Putamen (tissue), 1 donor: ENCODE measurements around the gene IL20RB.

Experiments
- DNase-seq: peaks from one replicate; pipeline ENCODE4 v3.0.0-alpha.2; 2016; ENCODE audit warnings: low spot score

Gene IL20RB

DNA sequence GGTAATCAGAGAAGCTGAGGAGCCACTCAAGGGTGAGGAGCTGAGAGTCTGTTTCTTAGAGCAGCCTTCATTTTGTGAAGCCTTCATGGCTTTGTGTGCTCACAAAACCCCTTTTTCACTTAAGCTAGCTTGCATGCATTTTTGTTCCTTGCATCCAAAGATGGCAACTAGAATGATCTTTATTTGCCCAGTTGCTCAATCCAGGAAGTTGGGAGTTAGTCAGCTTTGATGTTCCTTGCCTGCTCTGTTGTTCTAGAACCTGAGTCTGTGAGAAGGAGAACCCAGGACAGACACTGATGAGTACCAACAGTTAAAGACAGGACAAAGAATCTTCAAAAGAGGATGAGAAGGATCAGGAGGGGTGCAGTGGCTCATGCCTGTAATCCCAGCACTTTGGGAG is 81.8 kb downstream of the IL20RB start:
- DNase-seq = no peak

DNA sequence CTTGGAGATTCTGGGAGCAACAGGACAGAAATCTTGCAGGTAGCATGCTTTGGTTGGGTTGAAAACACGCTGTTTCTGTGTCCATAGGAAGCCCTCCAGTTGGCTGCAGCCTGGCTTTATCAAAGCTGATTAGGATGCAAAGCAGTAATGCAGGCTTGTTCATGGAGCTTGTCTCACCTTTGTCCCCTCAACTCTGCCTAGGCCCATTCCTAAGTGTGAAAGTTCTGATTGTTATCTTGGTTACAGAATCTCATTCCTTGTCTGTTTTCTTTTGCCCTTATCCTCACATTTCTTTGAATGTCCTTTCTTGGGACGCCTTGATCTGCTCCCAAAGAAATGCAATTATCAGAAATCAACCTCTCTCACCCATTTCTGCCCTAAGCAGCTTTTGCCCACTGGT is 83.5 kb downstream of the IL20RB start:
- no peak for DNase-seq

DNA sequence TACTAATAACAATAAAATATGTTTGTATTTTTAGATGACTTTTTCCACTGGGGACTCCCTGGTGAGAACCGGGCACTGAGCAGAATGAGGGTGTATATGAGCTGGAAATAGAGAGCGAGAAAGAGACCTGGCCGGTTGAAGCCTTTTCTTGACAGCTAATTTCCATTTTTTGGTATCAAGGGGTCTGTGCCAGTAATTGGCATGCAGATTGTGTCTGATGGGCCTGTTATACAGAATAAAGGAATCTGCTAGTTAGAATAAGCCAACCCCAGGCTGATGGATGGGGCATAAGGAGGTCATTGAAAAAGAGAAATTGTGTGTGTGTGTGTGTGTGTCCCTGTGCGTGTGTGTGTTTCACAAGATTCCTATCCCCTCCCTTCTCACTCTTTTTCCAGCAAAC is 83.9 kb downstream of the IL20RB start:
- DNase-seq = no peak

DNA sequence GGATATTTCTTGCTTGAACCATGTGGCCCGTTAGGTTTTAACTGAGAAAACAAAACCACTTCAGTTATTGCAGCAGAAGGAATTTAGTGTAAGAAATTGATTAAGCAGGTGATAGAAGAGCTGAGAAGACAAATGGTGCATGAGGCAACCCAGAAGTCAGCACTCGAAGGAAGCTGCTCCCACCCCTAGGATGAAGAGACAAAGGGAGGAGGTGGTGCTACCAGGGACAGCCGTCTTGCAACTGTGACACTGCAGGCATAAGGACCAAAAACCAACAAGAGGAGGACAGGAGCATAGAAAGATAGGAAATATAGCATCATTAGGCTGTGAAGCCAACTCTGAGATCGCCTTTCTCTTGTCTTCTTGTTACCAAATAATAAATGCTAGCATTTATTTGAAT is 89.0 kb downstream of the IL20RB start:
- no peak for DNase-seq

DNA sequence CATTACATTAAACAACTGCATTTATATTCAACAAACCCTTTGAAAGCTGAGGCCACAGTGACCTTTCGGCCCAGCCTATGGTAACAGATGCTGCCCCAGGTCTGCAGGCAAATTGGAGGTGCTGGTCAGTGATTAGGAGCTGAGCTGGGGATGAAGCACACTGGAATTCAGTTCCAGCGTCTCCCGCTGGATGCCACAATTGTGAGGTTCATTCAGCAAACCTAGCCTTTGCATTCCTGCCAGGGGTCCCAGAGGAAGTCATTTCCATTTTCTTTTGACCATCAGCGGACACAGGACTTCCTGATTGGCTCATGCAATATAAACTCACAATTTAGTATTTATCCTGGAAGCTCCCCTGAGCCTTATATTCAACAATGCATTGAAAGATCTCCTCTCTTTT is 89.5 kb downstream of the IL20RB start:
- no peak for DNase-seq

DNA sequence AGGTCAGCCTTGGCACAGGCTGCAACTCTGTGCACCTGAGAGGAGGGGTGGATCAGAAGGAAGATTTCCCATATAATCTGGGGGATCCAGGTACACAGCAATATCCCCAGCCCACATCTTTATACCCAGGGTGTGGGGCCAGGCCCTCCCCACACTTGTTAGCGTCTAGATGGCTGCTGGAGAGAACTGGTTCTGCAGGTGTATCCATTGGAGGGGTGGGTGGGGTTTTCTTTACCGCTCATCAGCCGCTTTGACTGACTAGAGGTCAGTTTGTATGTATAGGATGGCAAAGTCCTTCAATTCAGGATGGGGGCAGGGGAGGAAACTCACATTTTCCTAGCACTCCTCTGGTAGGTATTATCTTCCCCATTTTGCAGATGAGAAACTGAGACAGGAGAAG is 92.5 kb downstream of the IL20RB start:
- DNase-seq = no peak

DNA sequence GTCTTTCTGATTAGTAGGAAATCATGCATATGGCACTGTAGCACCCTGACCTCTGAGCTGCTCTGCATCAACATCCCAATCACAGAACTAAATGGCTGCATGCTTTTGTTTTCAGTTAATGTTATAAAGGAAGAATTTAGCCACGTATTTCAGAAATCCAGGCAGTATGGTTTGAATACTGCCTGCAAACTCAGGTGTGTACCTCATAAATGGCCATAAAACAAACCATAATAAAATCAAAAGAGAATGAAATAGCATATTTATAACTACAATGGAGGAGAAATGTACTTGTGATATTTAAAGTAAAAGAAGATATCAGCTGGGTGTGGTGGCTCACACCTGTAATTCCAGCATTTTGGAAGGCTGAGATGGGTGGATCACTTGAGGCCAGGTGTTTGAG is 94.5 kb downstream of the IL20RB start:
- no peak for DNase-seq
